ENCODE data around the gene SCAANT1. TPM values are rescaled to one million over a fixed set of nuclear protein-coding genes. Genes with fewer than 3 reads are reported as not detected.
A peak's percentile ranks its signal among the peaks of the same experiment; 100 is the strongest.

Gene SCAANT1
- total RNA-seq, 1 donor from 2014 or later, result not detected

GRCh38 chr3:63872135-63872924 lies 39.9 kb downstream of the SCAANT1 start:
- no peak for ATAC-seq
- intact Hi-C loops (cut with micrococcal nuclease), result no loop called here
- DNase-seq, result no peak

DNA sequence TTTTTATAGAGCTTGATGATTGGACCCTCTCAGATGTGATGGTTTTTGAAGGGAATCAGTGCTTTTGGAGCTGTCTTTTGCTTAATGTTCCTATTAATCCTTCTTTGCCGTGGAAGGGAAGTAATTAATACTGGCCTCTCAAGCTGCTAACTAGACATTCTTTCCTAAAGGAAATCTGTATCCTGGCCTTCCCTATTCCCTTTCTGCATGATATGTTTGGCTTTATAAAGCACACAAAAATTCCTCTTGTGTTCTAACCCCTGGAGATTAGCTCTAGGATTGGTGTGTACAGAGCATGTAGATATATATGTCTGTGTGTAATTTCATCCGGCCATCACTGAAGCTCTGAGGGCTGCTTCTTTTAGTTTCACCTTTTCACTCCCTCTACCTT lies 41.6 kb downstream of the SCAANT1 start:
- intact Hi-C loops (cut with micrococcal nuclease), result no loop called here
- DNase-seq (no peak), ATAC-seq (no peak)

- no peak for ATAC-seq
- no peak for DNase-seq
- intact Hi-C loops (cut with micrococcal nuclease), result no loop called here
These were observed 42.1 kb downstream of the SCAANT1 start for GRCh38 chr3:63869940-63870614.

DNA sequence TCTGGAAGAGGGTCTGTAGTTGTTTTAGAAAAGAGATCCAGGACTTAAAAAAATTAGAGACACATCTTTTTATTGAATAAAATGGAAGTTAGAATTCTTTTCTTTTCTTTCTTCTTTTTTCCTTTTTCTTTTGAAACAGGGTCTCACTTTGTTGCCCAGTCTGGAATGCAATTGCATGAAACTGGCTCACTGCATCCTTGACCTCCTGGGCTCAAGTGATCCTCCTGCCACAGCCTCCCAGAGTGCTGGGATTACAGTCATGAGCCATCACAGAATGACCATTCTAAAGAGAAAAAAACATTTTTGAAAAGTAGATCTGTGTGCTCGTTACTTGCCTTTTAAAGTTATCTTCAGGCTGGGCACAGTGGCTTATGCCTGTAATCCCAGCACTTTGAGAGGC lies 45.0 kb downstream of the SCAANT1 start:
- intact Hi-C loops (cut with micrococcal nuclease), result no loop called here
- ATAC-seq (no peak), DNase-seq (no peak)

DNA sequence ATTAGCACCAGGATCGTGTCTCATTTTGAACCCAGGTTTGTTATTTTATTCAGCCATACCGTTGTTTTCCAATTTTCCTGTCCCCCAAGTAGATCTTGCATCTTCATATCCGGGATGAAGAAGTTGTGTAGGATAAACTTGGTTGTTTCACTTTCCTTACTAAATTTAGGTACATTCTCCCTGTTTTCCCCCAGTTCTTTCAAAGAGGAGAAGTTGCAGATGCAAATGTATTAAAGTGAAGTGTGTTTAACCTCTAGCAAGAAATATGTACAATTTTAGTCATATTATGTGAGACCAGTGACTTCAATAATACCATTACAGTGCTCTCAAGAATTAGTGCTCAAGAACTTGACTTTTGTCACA lies 47.2 kb downstream of the SCAANT1 start:
- DNase-seq (no peak), ATAC-seq (no peak)
- intact Hi-C loops (cut with micrococcal nuclease), result no loop called here

- ATAC-seq (peak; percentile 60), DNase-seq (peak; percentile 67)
- intact Hi-C loops (cut with micrococcal nuclease), result no loop called here
These were observed 47.9 kb downstream of the SCAANT1 start for GRCh38 chr3:63864008-63864964.

GRCh38 chr3:63863150-63864007 lies 48.8 kb downstream of the SCAANT1 start, which contains the start of the genes ATXN7 and THOC7:
TSS of gene ATXN7 (plus strand) at chr3:63863867. CDS start at chr3:63912599, 48,732 bp downstream.
TSS of gene THOC7 (minus strand) at chr3:63863805. CDS start at chr3:63863790, 15 bp downstream.
- ATAC-seq (peak; percentile 90), DNase-seq (peak; percentile 83)
- intact Hi-C loops (cut with micrococcal nuclease), result no loop called here

DNA sequence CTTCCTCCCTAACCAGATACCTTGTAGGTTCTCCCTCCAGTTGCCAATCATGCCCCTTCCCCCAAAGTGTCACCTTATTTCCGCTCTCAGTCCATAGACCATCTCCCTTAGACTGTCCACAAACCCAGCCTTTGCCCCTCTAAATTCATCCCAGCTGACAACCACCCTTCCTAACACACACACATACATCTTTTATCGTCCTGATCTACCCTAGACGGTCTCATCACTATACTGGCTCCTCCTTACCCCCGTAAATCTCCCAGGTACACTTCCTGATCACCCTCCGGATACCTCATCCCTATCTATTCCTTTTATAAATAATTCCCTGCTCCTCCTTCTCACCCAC lies 49.4 kb downstream of the SCAANT1 start:
- intact Hi-C loops (cut with micrococcal nuclease), result no loop called here
- no peak for ATAC-seq
- DNase-seq, result no peak

Other genes with a start within 250 kb of the SCAANT1 start
- gene C3orf49, start 93.1 kb downstream of the SCAANT1 start, total RNA-seq, result not detected
- gene THOC7, start 48.6 kb downstream of the SCAANT1 start, total RNA-seq, result 82.5 TPM
- gene ATXN7, start 48.5 kb downstream of the SCAANT1 start, total RNA-seq, result 12.6 TPM
- gene PSMD6, start 111.1 kb upstream of the SCAANT1 start, total RNA-seq, result 70.7 TPM